HUES48 (cell line): ENCODE data around the gene SRCIN1.
A peak's percentile ranks its signal among the peaks of the same experiment; 100 is the strongest.

ENCODE experiments used
- H3K27ac ChIP-seq: one replicate; pipeline ENCODE4 v1.7.0; 2013; ENCODE audit warnings: low read depth, low read length, inconsistent platforms
- H3K27me3 ChIP-seq: 2 replicates; pipeline ENCODE4 v1.6.1; 2013; ENCODE audit warnings: mild to moderate bottlenecking, low read length; ENCODE audit not compliant: control insufficient read depth, insufficient read depth
- H3K36me3 ChIP-seq: 2 replicates; pipeline ENCODE4 v1.6.1; 2013; ENCODE audit warnings: low read length; ENCODE audit not compliant: control insufficient read depth, insufficient read depth
- H3K4me1 ChIP-seq: 2 replicates; pipeline ENCODE4 v1.6.1; 2013; ENCODE audit warnings: mild to moderate bottlenecking, low read length; ENCODE audit not compliant: control insufficient read depth, insufficient read depth
- H3K4me3 ChIP-seq: 2 replicates; pipeline ENCODE4 v1.5.1; 2013; ENCODE audit warnings: mild to moderate bottlenecking, low read depth, low read length
- H3K9ac ChIP-seq: 2 replicates; pipeline ENCODE4 v1.6.1; 2013; ENCODE audit warnings: mild to moderate bottlenecking, low read depth, low read length, moderate library complexity
- H3K9me3 ChIP-seq: 2 replicates; pipeline ENCODE4 v1.6.1; 2013; ENCODE audit warnings: low read length; ENCODE audit not compliant: control insufficient read depth, insufficient read depth

The SRCIN1 gene

DNA sequence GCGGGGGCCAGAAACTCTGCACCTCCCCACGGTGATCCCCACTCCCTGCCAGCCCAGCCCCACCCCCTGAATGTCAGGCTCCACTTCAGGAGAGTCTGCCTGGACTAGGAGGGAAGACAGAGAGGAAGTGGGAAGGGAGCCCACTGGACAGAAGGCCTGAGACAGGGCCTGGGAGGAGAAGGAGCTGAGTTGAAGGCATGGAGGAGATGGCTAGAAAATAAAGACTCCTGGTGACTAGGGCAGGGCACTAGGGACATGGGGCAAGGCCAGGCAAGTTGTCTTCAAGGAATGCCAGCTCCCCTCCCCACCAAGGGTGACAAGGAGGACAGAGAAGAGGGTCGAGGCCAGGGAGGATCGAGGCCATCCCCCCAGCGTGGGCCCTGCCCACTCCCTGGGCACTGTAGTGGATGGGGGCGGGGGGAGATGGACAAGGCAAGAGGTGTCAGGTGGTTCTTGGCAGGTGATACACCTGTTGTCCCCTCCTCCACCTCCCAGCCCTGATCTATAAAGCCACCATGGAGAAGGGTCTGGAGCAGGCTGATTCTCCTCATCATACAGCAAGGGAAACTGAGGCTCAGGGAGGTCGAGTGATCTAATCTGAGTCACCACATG lies 19.7 kb downstream of the SRCIN1 start:
- H3K36me3 ChIP-seq, result no peaks in the 10 kb centered on the region
- peaks cover 35% of the 10 kb centered on the region for H3K4me1 ChIP-seq
- no peak overlapping the region for H3K4me3 ChIP-seq
- H3K9ac ChIP-seq, result no peak overlapping the region
- H3K27ac ChIP-seq, result no peak overlapping the region
- peaks cover 22% of the 10 kb centered on the region for H3K27me3 ChIP-seq
- no peaks in the 10 kb centered on the region for H3K9me3 ChIP-seq

GRCh38 chr17:38585056-38585917 lies 20.5 kb downstream of the SRCIN1 start:
- peaks cover 35% of the 10 kb centered on the region for H3K4me1 ChIP-seq
- H3K36me3 ChIP-seq, result no peaks in the 10 kb centered on the region
- no peak overlapping the region for H3K4me3 ChIP-seq
- peak overlapping the region; percentile 48 for H3K27ac ChIP-seq
- peaks cover 29% of the 10 kb centered on the region for H3K27me3 ChIP-seq
- H3K9me3 ChIP-seq, result no peaks in the 10 kb centered on the region
- no peak overlapping the region for H3K9ac ChIP-seq

DNA sequence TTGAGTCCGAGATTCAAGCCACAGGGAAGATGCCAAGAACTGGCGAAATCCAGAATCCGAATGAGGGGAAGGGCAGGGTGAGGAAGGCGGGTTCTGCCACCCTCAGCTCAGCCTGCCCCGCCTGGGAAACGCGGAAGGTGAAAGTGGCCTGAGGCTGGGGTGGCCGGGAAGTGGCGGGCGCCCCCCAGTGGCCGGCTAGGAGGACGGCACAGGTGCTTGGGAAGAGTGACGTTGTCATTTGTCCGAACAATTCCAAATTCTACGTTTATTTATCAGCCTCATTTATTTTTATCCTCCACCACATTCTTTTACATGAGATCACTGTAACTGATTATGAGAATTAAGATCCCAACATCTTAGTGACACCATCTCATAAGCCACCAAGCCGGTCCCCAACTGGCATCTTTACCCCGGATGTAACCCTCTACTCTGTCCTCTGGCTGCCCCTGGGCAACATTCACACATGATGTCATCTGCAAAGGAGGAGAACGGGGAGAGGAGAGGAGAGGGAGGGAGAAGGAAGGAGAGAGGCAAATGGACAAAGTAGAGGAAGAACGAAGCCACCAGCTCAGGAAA lies 21.3 kb downstream of the SRCIN1 start:
- no peaks in the 10 kb centered on the region for H3K36me3 ChIP-seq
- H3K4me1 ChIP-seq, result peaks cover 39% of the 10 kb centered on the region
- peaks cover 37% of the 10 kb centered on the region for H3K27me3 ChIP-seq
- H3K4me3 ChIP-seq, result no peak overlapping the region
- H3K9me3 ChIP-seq, result no peaks in the 10 kb centered on the region
- no peak overlapping the region for H3K27ac ChIP-seq
- no peak overlapping the region for H3K9ac ChIP-seq

- Histone ChIP-seq H3K9me3 (no peaks in the 10 kb centered on the region), H3K4me3 (no peak overlapping the region), H3K36me3 (no peaks in the 10 kb centered on the region), H3K9ac (no peak overlapping the region), H3K27ac (no peak overlapping the region), H3K4me1 (peaks cover 41% of the 10 kb centered on the region), H3K27me3 (peaks cover 43% of the 10 kb centered on the region)
Measured at GRCh38 chr17:38583828-38584349, 21.9 kb downstream of the SRCIN1 start.

- Histone ChIP-seq H3K4me3 (no peak overlapping the region), H3K36me3 (no peaks in the 10 kb centered on the region), H3K27me3 (peaks cover 50% of the 10 kb centered on the region), H3K9me3 (no peaks in the 10 kb centered on the region), H3K27ac (no peak overlapping the region), H3K4me1 (peaks cover 38% of the 10 kb centered on the region), H3K9ac (no peak overlapping the region)
Measured at GRCh38 chr17:38583176-38583575, 22.6 kb downstream of the SRCIN1 start.

- Histone ChIP-seq H3K27me3 (peaks cover 61% of the 10 kb centered on the region), H3K4me1 (peaks cover 44% of the 10 kb centered on the region), H3K9ac (no peak overlapping the region), H3K4me3 (no peak overlapping the region), H3K9me3 (no peaks in the 10 kb centered on the region), H3K36me3 (no peaks in the 10 kb centered on the region), H3K27ac (no peak overlapping the region)
Measured at GRCh38 chr17:38582069-38582468, 23.7 kb downstream of the SRCIN1 start.

- Histone ChIP-seq H3K9ac (no peak overlapping the region), H3K27ac (no peak overlapping the region), H3K4me1 (peaks cover 34% of the 10 kb centered on the region), H3K9me3 (no peaks in the 10 kb centered on the region), H3K36me3 (no peaks in the 10 kb centered on the region), H3K4me3 (no peak overlapping the region), H3K27me3 (peaks cover 82% of the 10 kb centered on the region)
Measured at GRCh38 chr17:38579934-38580333, 25.8 kb downstream of the SRCIN1 start.

DNA sequence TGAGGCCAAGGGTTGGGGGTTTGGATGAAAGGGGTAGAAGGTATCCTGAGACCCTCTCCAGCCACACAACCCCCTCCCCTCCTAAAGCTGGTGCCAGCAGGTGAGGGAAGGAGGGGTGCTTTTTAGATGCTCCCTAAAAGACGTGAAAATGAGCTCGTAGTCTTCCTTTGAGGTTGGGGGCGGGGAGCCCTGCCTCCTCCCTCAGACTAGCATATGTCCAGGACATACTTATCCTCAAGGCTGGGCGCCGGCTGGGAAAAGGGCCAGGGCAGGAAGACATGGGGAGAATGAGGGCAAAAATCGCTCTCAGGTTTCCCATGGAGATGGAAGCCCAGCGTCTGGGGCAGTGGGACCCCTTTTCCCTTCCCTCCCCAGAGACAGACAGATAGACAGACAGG lies 26.7 kb downstream of the SRCIN1 start:
- H3K27ac ChIP-seq, result no peak overlapping the region
- peak overlapping the region; percentile 50; the same call in 1 of the 2 replicates for H3K4me3 ChIP-seq
- H3K9me3 ChIP-seq, result no peaks in the 10 kb centered on the region
- peaks cover 32% of the 10 kb centered on the region for H3K4me1 ChIP-seq
- no peaks in the 10 kb centered on the region for H3K36me3 ChIP-seq
- peaks cover 89% of the 10 kb centered on the region for H3K27me3 ChIP-seq
- no peak overlapping the region for H3K9ac ChIP-seq

DNA sequence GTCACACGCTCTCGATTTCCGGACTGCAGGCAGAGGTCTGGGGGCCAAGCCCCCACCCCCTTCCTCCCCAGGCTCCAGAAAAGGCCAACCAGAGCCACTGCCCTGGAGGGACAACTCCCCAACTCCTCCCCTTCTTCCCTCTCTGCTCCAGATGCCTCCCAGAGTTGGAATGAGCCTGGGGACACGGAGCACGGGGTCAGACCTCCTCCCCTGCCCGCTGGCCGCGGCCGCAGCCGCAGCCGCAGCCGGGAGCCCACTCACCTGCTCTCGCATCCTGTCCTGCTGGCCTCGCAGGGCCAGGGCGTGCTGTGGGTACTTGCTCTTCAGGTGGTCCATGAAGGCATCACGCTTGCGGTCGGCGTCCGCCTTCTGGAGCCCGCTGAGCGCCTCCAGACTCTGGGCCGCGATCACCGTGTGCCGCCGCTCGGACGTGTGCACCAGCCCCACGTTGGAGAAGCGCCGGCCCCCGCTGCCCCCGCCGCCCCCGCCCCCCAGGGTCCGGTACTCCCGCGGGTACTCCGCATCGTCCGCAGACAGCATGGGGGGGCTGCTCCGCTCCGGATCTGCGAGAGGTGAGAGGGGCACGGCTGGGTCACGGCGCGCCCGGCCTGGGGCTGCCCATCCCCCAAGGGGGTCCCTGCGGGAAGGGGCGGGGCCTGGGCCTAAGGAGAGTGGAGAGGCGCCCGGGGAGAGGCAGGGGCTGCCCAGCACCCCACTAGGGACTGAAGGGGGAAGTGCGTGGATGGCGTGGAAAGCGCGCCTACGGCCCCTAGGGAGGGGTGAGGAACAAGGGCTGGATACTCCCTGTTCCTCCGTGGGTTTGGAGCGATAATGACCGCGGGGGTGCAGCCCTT lies 27.3 kb downstream of the SRCIN1 start:
- Histone ChIP-seq H3K36me3 (no peaks in the 10 kb centered on the region), H3K27me3 (peaks cover 91% of the 10 kb centered on the region)

DNA sequence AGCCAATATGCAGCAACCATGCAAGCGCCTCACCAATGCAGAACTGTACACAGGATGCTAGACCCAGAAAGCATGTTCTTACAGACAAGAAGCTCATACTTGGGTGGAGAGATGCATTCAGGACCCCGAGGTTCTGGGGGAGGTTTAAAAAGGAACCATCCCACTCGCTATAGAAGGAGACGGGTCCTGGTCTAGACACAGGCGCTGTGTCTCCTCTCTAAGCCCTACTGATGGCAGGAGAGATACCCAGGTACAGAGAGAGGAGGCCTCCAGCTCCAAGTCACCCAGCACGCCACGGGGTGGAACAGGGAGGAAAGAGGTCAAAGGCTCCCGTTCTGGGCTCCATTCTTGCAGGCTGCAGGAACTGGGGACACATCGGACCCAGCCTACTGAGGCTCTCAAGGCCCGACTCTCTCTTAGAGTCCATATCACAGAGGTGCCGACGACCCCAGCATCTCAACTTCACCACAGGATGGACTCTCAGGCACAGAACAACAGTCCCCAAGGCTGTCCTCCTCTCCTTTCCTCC lies 28.0 kb downstream of the SRCIN1 start:
- Histone ChIP-seq H3K4me1 (peaks cover 28% of the 10 kb centered on the region), H3K9me3 (no peaks in the 10 kb centered on the region), H3K9ac (no peak overlapping the region), H3K4me3 (peak overlapping the region; percentile 59), H3K27me3 (peaks cover 94% of the 10 kb centered on the region), H3K36me3 (no peaks in the 10 kb centered on the region), H3K27ac (no peak overlapping the region)

More for the DNA sequence above, 27.3 kb downstream of the SRCIN1 start:
- Histone ChIP-seq H3K4me1 (peaks cover 28% of the 10 kb centered on the region), H3K9ac (no peak overlapping the region), H3K4me3 (peak overlapping the region; percentile 59), H3K27ac (no peak overlapping the region), H3K9me3 (no peaks in the 10 kb centered on the region)
